H1 (cell line): ENCODE data around the gene IL18R1. TPM values are rescaled to one million over a fixed set of nuclear protein-coding genes. Genes with fewer than 3 reads are reported as not detected.
A peak's percentile ranks its signal among the peaks of the same experiment; 100 is the strongest.

Experiments
- ASH2L ChIP-seq: fragments of 200-600, 300-600 bp; sonication (generic); IDR thresholded peaks from one replicate; pipeline ENCODE4 v1.7.1; 2017; ENCODE audit warnings: low read length
- BRCA1 ChIP-seq: IDR thresholded peaks from 2 replicates; pipeline ENCODE4 v1.6.1; 2012; ENCODE audit warnings: low read depth, low read length, improper control_type of control experiment
- CBX8 ChIP-seq: fragments of 300-800, 300-1000 bp; sonication (generic); IDR thresholded peaks from 2 replicates; pipeline ENCODE4 v1.7.1; 2016; ENCODE audit warnings: low read depth, low read length, borderline replicate concordance
- CHD1 ChIP-seq: IDR thresholded peaks from 2 replicates; pipeline ENCODE4 v1.6.1; 2012; ENCODE audit warnings: low read depth, low read length, improper control_type of control experiment
- CHD2 ChIP-seq: IDR thresholded peaks from 2 replicates; pipeline ENCODE4 v1.6.1; 2012; ENCODE audit warnings: low read length, improper control_type of control experiment
- GTF2F1 ChIP-seq: IDR thresholded peaks from 2 replicates; pipeline ENCODE4 v1.6.1; 2012; ENCODE audit warnings: low read depth, low read length, improper control_type of control experiment, borderline replicate concordance
- HDAC6 ChIP-seq: IDR thresholded peaks from one replicate; pipeline ENCODE4 v1.7.1; 2012; ENCODE audit warnings: low read depth, mild to moderate bottlenecking, inconsistent platforms, low read length, moderate library complexity
- JUN ChIP-seq: IDR thresholded peaks from 2 replicates; pipeline ENCODE4 v1.6.1; 2011; ENCODE audit warnings: low read depth, mild to moderate bottlenecking, improper control_type of control experiment, low read length
- KDM1A ChIP-seq: fragments of 200-600, 300-600 bp; sonication (generic); IDR thresholded peaks from 2 replicates; pipeline ENCODE4 v1.7.1; 2016; ENCODE audit warnings: mild to moderate bottlenecking, low read length, borderline replicate concordance
- MAX ChIP-seq: IDR thresholded peaks from 2 replicates; pipeline ENCODE4 v1.6.1; 2012; ENCODE audit warnings: inconsistent platforms
- NRF1 ChIP-seq: IDR thresholded peaks from 2 replicates; pipeline ENCODE4 v1.6.1; 2011; ENCODE audit warnings: mild to moderate bottlenecking, low read depth, low read length, improper control_type of control experiment
- POLR2AphosphoS5 ChIP-seq: IDR thresholded peaks from 2 replicates; pipeline ENCODE4 v1.6.1; 2011; ENCODE audit warnings: low read depth, low read length
- RAD21 ChIP-seq, 2 experiments: IDR thresholded peaks in 1 of 2; conservative IDR thresholded peaks in 1 of 2; 2 replicates each; pipeline ENCODE4 v1.6.1; 2011; ENCODE audit warnings: low read depth in 2 of 2, low read length in 2 of 2, improper control_type of control experiment in 1 of 2, inconsistent platforms in 1 of 2, mild to moderate bottlenecking in 1 of 2, moderate library complexity in 1 of 2
- SIRT6 ChIP-seq: IDR thresholded peaks from one replicate; pipeline ENCODE4 v1.7.1; 2012; ENCODE audit warnings: low read length, inconsistent platforms
- SP1 ChIP-seq: IDR thresholded peaks from 2 replicates; pipeline ENCODE4 v1.6.1; 2011; ENCODE audit warnings: low read depth, low read length
- SP4 ChIP-seq: IDR thresholded peaks from 2 replicates; pipeline ENCODE4 v1.6.1; 2012; ENCODE audit warnings: low read length, inconsistent platforms
- SUZ12 ChIP-seq: fragments of 200-600 bp; sonication (generic); IDR thresholded peaks from 2 replicates; pipeline ENCODE4 v1.6.1; 2012; ENCODE audit warnings: mild to moderate bottlenecking, inconsistent platforms, low read length, moderate library complexity, mixed read lengths
- TAF7 ChIP-seq: optimal IDR thresholded peaks from 2 replicates; pipeline ENCODE3; 2011; ENCODE audit warnings: low read depth, mild to moderate bottlenecking, inconsistent platforms, low read length, moderate library complexity, borderline replicate concordance
- TEAD4 ChIP-seq: IDR thresholded peaks from 2 replicates; pipeline ENCODE4 v1.6.1; 2012; ENCODE audit warnings: low read depth, low read length, inconsistent platforms, mixed read lengths
- ZNF274 ChIP-seq: IDR thresholded peaks from 2 replicates; pipeline ENCODE4 v1.7.0; 2012; ENCODE audit warnings: low read length, borderline replicate concordance; ENCODE audit errors: extremely low read depth
- polyA plus RNA-seq, 7 experiments: library from polyadenylated mRNA; depleted of rRNA in 3 of 7; stranded (reverse) in 5 of 7; unstranded in 2 of 7; fragments of >200 nt in 5 of 7; fragments of 200-250 nt in 2 of 7; gene quantifications; 1 replicate in 5 of 7; 2 replicates in 1 of 7; 4 replicates in 1 of 7; pipeline versions ENCODE4 v1.2.1 to v1.2.3, GENCODE V29; 2011 to 2013; ENCODE audit warnings: missing spikeins in 2 of 7, mixed read lengths in 2 of 7
- total RNA-seq: library from RNA; stranded (reverse); fragmentation: NEBNext Ultra II Directional; extraction: Animal tissue kit (Norgen Biotek cat#: 25700); gene quantifications from 2 replicates; pipeline ENCODE4 v1.2.1, GENCODE V29; 2021
- TF ChIP-seq, protein P1 (sequence below): IDR thresholded peaks from 2 replicates; pipeline ENCODE4 v1.6.1; 2011; ENCODE audit warnings: low read depth, mild to moderate bottlenecking, low read length; ENCODE audit not compliant: insufficient read depth
- TF ChIP-seq, protein P2 (sequence below): IDR thresholded peaks from 2 replicates; pipeline ENCODE4 v1.6.1; 2012; ENCODE audit warnings: low read length, inconsistent platforms

The IL18R1 gene
- total and polyA plus RNA-seq, 2 of the 8 experiments (the other 6 are each of a cell fraction or from before 2014, with no cell fraction given) = 0.54 TPM; not detected in 1

DNA sequence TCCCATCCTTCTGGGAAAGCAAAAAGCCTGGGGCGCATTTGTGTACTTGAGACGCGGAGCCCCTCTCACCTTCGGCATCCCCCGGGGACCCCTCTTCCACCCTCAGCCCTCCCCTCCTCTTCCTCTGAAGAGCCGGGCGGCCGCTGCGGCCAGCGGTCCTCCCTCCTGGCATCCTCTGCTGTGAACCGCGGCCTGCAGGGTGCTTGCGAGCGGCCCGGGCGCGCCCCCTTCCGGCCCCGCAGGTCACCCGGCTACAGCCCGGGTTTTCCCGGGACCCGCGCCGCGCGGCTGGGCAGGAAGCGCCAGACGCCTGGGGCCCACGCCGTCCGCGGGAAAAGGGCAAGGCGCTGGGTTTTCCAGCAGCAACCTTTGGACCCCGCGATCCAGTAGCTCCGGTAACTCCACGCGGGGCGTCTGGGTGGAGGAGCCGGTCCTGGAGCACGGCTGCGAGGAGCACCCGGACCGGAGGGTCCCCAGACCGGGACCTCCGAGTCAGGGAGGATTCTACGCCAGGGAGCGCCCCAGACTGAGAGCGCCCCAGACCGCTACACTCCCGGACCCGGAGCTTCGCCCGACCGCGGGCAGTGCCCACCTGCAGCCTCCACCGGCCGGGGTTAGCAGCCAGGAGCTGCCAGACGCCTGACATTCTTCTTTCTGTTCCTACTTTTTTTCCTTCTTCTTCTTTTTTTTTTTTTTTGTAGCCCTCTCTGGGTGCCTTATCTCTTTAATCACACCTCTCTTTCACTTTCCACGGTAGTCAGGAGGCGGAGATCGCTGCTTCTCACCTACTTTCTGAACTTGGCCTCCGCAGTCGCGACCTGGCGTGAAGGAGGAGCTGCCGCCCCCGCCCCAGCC, at the start of gene IL18R1 (continued):
- no peak for TF ChIP-seq NRF1
- no peak for TF ChIP-seq TAF7
- no peak for TF ChIP-seq JUN
- no peak for TF ChIP-seq CHD2
- no peak for TF ChIP-seq SP1
- no peak for TF ChIP-seq CHD1
- TF ChIP-seq CBX8 = no peak
- no peak for TF ChIP-seq BRCA1
- peak; percentile 59 to 75 for TF ChIP-seq RAD21 (IDR thresholded peaks at IDR 0.05 in 1 of 2, conservative IDR thresholded peaks at IDR 0.05 in 1 of 2; ENCODE audit: low read depth in 2 of 2, low read length in 2 of 2)
- no peak for TF ChIP-seq SIRT6
- TF ChIP-seq KDM1A = 0 out of 2 replicates have a peak, but pooled peaks have one; percentile 53
- no peak for TF ChIP-seq ZNF274
- TF ChIP-seq, protein P1, sequence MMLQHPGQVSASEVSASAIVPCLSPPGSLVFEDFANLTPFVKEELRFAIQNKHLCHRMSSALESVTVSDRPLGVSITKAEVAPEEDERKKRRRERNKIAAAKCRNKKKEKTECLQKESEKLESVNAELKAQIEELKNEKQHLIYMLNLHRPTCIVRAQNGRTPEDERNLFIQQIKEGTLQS = no peak
- no peak for TF ChIP-seq SP4
- TF ChIP-seq TEAD4 = no peak
- TF ChIP-seq SUZ12 = no peak
- TF ChIP-seq GTF2F1 = no peak
- no peak for TF ChIP-seq HDAC6
- peak; percentile 82 for TF ChIP-seq ASH2L
- TF ChIP-seq, protein P2, sequence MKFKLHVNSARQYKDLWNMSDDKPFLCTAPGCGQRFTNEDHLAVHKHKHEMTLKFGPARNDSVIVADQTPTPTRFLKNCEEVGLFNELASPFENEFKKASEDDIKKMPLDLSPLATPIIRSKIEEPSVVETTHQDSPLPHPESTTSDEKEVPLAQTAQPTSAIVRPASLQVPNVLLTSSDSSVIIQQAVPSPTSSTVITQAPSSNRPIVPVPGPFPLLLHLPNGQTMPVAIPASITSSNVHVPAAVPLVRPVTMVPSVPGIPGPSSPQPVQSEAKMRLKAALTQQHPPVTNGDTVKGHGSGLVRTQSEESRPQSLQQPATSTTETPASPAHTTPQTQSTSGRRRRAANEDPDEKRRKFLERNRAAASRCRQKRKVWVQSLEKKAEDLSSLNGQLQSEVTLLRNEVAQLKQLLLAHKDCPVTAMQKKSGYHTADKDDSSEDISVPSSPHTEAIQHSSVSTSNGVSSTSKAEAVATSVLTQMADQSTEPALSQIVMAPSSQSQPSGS = no peak
- TF ChIP-seq MAX = no peak
- TF ChIP-seq POLR2AphosphoS5 = no peak
